HG02981 (cell line): ENCODE measurements around the gene DHX15.
"Not testable (repeated sequence)": the region's sequence is repeated elsewhere in the genome, so short reads cannot be mapped to it uniquely, and the experiment has no call there.

Experiments used
- ATAC-seq: cut with Tn5 transposase; IDR thresholded peaks from one replicate; pipeline ENCODE4 v1.9.1; 2021; ENCODE audit warnings: mild to moderate bottlenecking, moderate library complexity; ENCODE audit not compliant: unreplicated experiment

Gene DHX15

DNA sequence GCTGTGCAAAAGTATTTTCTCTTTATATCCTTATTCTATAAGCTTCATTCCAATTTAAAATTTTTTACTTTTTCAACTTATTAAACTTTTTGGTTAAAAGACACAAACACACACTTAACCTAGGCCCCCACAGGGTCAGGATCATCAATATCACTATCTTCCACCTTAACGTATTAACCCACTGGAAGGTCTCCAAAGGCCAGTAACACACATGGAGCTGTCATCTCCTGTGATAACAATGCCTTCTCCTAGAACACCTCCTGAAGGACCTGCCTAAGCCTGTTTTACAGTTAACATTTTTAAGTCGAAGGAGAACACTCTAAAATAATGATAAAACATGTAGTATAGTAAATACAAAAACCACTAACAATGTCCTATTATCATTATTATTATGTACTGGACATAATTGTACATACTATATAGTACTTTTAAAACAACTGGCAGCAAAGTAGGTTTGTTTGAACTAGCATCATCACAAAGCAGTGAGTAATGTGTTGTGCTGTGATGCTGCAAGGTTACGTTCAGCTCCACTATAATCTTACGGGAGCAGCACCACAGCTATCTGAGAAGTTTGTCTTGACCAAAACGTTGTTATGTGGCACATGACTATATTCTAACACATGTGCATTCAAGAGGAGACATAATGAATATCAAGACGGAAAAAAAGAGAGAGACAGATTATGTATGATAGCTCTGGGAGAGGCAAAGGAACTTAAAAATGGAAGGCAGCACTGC is 33.7 kb downstream of the DHX15 start:
- no peak for ATAC-seq

- no peak for ATAC-seq
These were observed 36.4 kb downstream of the DHX15 start for GRCh38 chr4:24547979-24548378.

- no peak for ATAC-seq
These were observed 40.0 kb downstream of the DHX15 start for GRCh38 chr4:24544208-24544988.

- ATAC-seq, result no peak
These were observed 47.3 kb downstream of the DHX15 start for GRCh38 chr4:24537025-24537424.

DNA sequence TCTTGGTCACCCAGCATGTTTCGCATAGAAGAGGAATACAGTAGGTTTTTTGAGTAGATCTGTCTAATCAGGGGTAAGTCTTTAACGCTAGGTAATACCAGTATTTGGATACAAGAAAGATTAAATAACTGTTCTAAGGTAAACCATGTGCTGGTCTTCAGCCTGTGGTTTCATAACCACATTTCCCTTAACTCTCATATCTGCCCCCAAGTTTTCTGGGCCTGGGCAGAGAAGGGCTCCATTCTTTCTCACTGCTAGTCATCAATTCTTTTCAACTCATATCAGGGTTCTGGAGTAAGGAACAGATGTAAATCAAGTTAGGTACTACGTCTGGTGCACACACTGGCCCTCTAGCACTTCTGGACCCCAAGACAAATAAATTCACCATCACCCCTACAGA is 49.0 kb downstream of the DHX15 start:
- ATAC-seq, result no peak

DNA sequence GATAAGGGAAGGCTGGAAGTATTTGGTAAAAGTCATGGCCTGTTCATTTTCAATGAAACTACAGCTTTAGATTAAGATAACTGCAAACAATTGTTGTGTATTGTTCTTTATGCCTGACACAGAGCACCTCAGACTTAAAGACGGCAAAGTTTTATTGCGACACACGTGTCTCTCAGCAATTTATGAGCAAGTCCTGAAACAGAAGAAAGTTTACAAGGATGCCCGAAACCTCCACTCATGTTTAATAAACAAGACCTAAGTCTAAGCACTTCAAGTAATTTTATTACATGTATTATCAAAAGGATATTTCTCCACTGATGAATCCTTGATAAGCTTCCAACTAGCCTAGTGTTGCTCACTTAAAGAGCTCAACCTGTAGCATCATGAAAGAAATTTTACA is 51.0 kb downstream of the DHX15 start:
- no peak for ATAC-seq

- ATAC-seq, result peak; percentile 59
These were observed 54.8 kb downstream of the DHX15 start for GRCh38 chr4:24529555-24529954.

DNA sequence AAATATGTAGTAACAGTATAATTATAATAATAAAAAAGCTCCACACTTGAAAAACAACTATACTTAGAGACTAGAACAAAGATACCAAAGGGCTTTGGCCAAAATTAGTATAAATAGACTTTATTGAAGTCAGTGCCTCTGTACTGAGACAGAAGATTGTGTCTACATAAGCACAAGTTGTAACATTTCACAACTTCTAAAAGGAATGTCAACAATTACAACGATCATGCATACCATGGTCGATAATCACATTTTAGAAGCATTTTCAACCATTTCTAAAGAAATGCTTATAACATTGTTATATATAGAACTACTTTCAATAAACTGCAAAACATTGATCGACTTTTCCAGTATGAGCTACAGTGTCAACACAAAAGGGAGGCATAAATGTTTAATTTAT is 57.0 kb downstream of the DHX15 start:
- no peak for ATAC-seq

- ATAC-seq, result no peak
These were observed 62.8 kb downstream of the DHX15 start for GRCh38 chr4:24521544-24521943.

- no peak for ATAC-seq
These were observed 64.7 kb downstream of the DHX15 start for GRCh38 chr4:24519649-24520048.

DNA sequence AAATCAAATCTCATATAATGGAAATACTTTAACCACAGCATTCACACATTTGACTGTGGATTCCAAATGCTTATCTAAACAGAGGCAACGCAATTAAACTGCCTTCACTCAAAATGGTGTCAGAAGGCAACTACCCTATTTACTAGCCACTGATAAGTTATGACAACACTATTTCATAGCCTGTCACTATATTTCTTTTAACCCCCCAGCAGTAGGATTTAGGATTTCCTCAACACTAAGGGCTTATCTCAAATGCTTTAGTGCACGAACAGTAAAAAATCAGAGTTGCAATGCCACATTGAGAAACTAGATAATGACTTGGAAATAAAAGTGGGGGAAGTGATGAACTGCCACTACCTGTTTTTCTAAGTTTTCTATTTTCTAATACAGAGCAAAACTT is 66.7 kb downstream of the DHX15 start:
- ATAC-seq, result no peak

GRCh38 chr4:24516926-24517325 is 67.4 kb downstream of the DHX15 start:
- ATAC-seq, result no peak

- no peak for ATAC-seq
These were observed 68.7 kb downstream of the DHX15 start for GRCh38 chr4:24515698-24516097.

DNA sequence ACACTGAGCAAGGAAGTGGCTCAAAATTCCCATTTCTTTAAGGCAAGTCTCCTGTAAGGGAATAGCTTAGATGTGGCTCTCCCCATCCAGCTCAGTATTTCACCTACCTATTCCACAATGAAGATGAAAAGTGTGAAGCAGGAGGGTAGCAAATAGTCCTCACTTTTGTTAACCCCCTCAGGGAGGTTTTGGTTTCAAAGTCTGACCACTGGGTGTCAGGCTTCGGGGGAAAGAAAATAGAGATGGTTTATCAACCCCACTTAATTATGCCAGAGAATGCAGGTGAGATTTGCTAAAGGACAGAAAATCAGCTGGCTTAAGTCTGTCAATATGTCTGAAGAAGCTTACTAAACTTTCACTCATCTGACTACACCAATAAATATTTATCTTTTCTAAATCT is 69.5 kb downstream of the DHX15 start:
- no peak for ATAC-seq

DNA sequence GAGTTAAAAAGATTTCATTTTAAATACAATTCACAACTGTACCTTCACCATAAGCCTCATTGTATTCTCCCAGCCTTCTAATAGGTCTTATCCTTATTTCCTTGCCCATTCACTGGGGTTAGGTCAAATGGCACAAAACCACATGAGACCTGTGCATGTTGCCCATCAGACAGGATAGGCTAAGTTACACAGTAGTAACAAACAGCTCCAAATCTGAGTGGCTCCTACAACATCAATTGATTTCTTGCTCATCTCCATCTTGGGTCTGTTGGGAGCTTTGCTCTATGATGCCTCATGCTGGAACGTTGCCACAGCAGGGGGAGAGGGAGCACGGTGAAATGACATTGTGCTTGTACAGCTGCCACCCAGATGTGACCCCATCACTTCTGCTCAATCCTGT is 70.6 kb downstream of the DHX15 start:
- ATAC-seq, result no peak

DNA sequence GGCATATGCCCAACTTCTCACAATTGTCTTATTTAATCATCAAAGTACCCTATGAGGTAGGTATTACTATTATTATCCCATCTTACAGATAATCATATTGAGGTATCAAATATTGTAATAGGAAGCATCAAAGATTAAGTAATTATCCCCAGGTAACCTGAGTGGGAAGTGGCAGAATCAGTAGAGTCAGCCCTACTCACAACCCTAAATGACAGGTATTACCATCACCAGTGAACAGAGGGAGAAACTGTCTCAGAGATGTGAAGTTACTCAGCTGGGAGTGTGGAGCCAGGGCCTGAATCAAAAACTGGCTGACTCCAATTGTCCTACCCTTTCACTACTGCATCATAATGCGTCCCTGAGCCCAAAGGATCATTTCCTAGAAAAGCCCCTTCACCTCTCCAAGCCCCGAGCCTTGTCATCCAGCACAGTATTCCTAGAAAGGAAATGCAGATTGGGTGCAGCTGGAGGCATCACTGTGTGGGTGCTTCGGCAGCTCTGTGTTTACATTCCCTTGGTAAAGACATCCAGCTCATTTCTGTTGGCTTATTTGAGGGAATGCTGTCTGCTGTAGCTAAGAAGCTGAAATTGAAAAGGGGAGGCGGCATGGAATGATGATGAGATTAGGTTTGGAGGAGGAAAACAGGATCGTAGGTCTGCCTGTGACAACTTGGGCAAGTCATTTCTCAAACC is 72.8 kb downstream of the DHX15 start:
- no peak for ATAC-seq

- no peak for ATAC-seq
These were observed 74.3 kb downstream of the DHX15 start for GRCh38 chr4:24510091-24510490.

GRCh38 chr4:24508541-24508940 is 75.8 kb downstream of the DHX15 start:
- ATAC-seq, result no peak

GRCh38 chr4:24507439-24507838 is 76.9 kb downstream of the DHX15 start:
- ATAC-seq, result no peak

GRCh38 chr4:24503090-24503489 is 81.3 kb downstream of the DHX15 start:
- not testable (repeated sequence) for ATAC-seq

- no peak for ATAC-seq
These were observed 87.1 kb downstream of the DHX15 start for GRCh38 chr4:24497221-24497620.

DNA sequence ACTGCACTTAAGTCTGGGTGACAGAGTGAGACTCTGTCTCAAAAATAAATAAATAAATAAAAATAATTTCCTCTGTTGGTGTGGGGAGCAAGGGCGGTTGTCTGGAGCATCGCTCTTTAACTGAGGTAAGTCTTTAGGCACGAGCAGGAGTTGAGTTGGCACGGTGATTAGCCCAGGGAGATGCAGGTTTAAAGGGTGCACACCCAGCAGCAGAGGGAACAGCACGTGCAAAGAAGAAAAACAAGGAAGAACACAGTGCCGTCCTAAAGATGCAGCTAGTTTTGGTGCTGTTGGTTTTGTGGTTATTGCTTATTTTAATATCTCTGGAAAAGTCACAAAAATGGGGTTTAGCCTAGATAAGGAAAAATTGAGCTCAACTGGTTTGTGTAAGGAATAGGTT is 87.8 kb downstream of the DHX15 start:
- ATAC-seq, result no peak
